Keratinocyte (primary cell): ENCODE data around the gene PTDSS2. TPM values are rescaled to one million over a fixed set of nuclear protein-coding genes. Genes with fewer than 3 reads are reported as not detected.

Experiments
- DNase-seq: peaks from one replicate; pipeline ENCODE4 v3.0.0-alpha.2; 2011; ENCODE audit warnings: low read depth, missing footprints, low spot score
- FAIRE-seq: peaks from 2 replicates; lab custom pipeline; 2011; peaks lifted over from hg19 to GRCh38; lab: Jason Lieb, UNC
- H2AFZ ChIP-seq: 2 replicates; pipeline ENCODE4 v1.6.0; 2012; ENCODE audit warnings: low read length, control low read depth, inconsistent platforms; ENCODE audit not compliant: control insufficient read depth
- H3K27ac ChIP-seq: 2 replicates; pipeline ENCODE4 v1.5.1; 2011; ENCODE audit warnings: low read length; ENCODE audit not compliant: control insufficient read depth, insufficient read depth
- H3K27me3 ChIP-seq: 3 replicates; pipeline ENCODE4 v1.6.0; 2011; ENCODE audit warnings: low read length; ENCODE audit not compliant: control insufficient read depth, insufficient read depth; ENCODE audit errors: extremely low read depth
- H3K36me3 ChIP-seq, 2 experiments: 2 replicates in 1 of 2; 3 replicates in 1 of 2; pipeline ENCODE4 v1.5.1; 2011; ENCODE audit warnings: low read length in 2 of 2, mild to moderate bottlenecking in 1 of 2; ENCODE audit not compliant: control insufficient read depth in 2 of 2, insufficient read depth in 2 of 2; ENCODE audit errors: extremely low read depth in 1 of 2
- H3K4me1 ChIP-seq: 3 replicates; pipeline ENCODE4 v1.5.1; 2011; ENCODE audit warnings: low read length; ENCODE audit not compliant: control insufficient read depth, insufficient read depth; ENCODE audit errors: extremely low read depth
- H3K4me2 ChIP-seq: 3 replicates; pipeline ENCODE4 v1.6.0; 2011; ENCODE audit warnings: low read depth, low read length; ENCODE audit not compliant: control insufficient read depth, insufficient read depth; ENCODE audit errors: extremely low read depth
- H3K4me3 ChIP-seq, 3 experiments: fragments of 200-600 bp in 1 of 3; sonication (generic) in 1 of 3; 2 replicates in 2 of 3; 3 replicates in 1 of 3; pipeline ENCODE4 v1.5.1; 2011 to 2016; ENCODE audit warnings: low read length in 3 of 3, mild to moderate bottlenecking in 3 of 3, control low read depth in 2 of 3, inconsistent platforms in 1 of 3, low read depth in 1 of 3, mixed read lengths in 1 of 3, mixed run types in 1 of 3, moderate library complexity in 1 of 3; ENCODE audit not compliant: control insufficient read depth in 2 of 3, insufficient read depth in 2 of 3; ENCODE audit errors: extremely low read depth in 1 of 3
- H3K79me2 ChIP-seq: 2 replicates; pipeline ENCODE4 v1.6.0; 2012; ENCODE audit warnings: low read length; ENCODE audit not compliant: control insufficient read depth, insufficient read depth
- H3K9ac ChIP-seq: 3 replicates; pipeline ENCODE4 v1.6.0; 2011; ENCODE audit warnings: low read length; ENCODE audit not compliant: control insufficient read depth, insufficient read depth; ENCODE audit errors: extremely low read depth
- H3K9me1 ChIP-seq: 3 replicates; pipeline ENCODE4 v1.6.0; 2011; ENCODE audit warnings: low read length; ENCODE audit not compliant: control insufficient read depth, insufficient read depth; ENCODE audit errors: extremely low read depth
- H3K9me3 ChIP-seq: 2 replicates; pipeline ENCODE4 v1.5.1; 2012; ENCODE audit warnings: low read depth, low read length; ENCODE audit not compliant: control insufficient read depth
- H4K20me1 ChIP-seq: 3 replicates; pipeline ENCODE4 v1.6.0; 2011; ENCODE audit warnings: low read length; ENCODE audit not compliant: control insufficient read depth, insufficient read depth; ENCODE audit errors: extremely low read depth
- CTCF ChIP-seq, 3 experiments: IDR thresholded peaks in 1 of 3; conservative IDR thresholded peaks in 1 of 3; optimal IDR thresholded peaks in 1 of 3; 2 replicates in 2 of 3; 3 replicates in 1 of 3; pipeline versions ENCODE3 to v1.5.1; 2011; ENCODE audit warnings: low read length in 3 of 3, mild to moderate bottlenecking in 3 of 3, moderate library complexity in 2 of 3, control low read depth in 1 of 3, inconsistent platforms in 1 of 3; ENCODE audit not compliant: insufficient read depth in 2 of 3; ENCODE audit errors: extremely low read depth in 1 of 3
- EZH2 ChIP-seq: IDR thresholded peaks from one replicate; pipeline ENCODE4 v1.6.1; 2012; ENCODE audit warnings: inconsistent platforms, mild to moderate bottlenecking, low read length, moderate library complexity
- dilution Hi-C: fragments of 300-500 bp; cut with MboI; formaldehyde crosslinking; loops from one replicate; pipeline ENCODE4 v1.7.0; 2020; ENCODE audit warnings: low sequenced_read_pairs; ENCODE audit not compliant: extremely low pct_ligation_motif_present
- polyA plus RNA-seq, 5 experiments: library from polyadenylated mRNA; depleted of rRNA in 3 of 5; stranded (reverse) in 3 of 5; stranded (forward) in 1 of 5; unstranded in 1 of 5; fragments of >200 nt; gene quantifications; 1 replicate in 1 of 5; 2 replicates in 3 of 5; 3 replicates in 1 of 5; pipeline versions ENCODE4 v1.2.1 to v1.2.3, GENCODE V29; 2011 to 2012; ENCODE audit warnings: missing spikeins in 2 of 5, low read depth in 1 of 5, low replicate concordance in 1 of 5

PTDSS2 gene
- polyA plus RNA-seq, 1 donor (not counting 4 experiments of a cell fraction or from before 2014, with no cell fraction given) = 21.6 TPM

- H3K27ac ChIP-seq = no peak overlapping the region
- H3K4me1 ChIP-seq = peaks cover 19% of the 10 kb centered on the region
- H3K79me2 ChIP-seq = peaks cover 31% of the 10 kb centered on the region
- peaks cover 17 to 27% of the 10 kb centered on the region in 2 experiments for H3K36me3 ChIP-seq
- dilution Hi-C loops = no loop called here
- no peak overlapping the region for H2AFZ ChIP-seq
- TF ChIP-seq EZH2 (no peak), CTCF (optimal IDR thresholded peaks at IDR 0.05 in 1 of 3, IDR thresholded peaks at IDR 0.05 in 1 of 3, conservative IDR thresholded peaks at IDR 0.05 in 1 of 3; ENCODE audit: extremely low read depth in 1 of 3, insufficient read depth in 2 of 3, low read length in 3 of 3) (no peak)
- DNase-seq = no peak
- H3K4me3 ChIP-seq = no peak overlapping the region
- H3K9me1 ChIP-seq = no peaks in the 10 kb centered on the region
- no peak for FAIRE-seq
- no peaks in the 10 kb centered on the region for H3K27me3 ChIP-seq
- no peak overlapping the region for H3K9ac ChIP-seq
- H4K20me1 ChIP-seq = peaks cover 22% of the 10 kb centered on the region
- no peaks in the 10 kb centered on the region for H3K9me3 ChIP-seq
- no peak overlapping the region for H3K4me2 ChIP-seq
Measured at GRCh38 chr11:531919-532526, 81.9 kb downstream of the PTDSS2 start.

- Histone ChIP-seq H3K4me1 (peaks cover 22% of the 10 kb centered on the region), H3K27ac (no peak overlapping the region), H2AFZ (no peak overlapping the region), H3K27me3 (no peaks in the 10 kb centered on the region), H3K9me1 (no peaks in the 10 kb centered on the region), H4K20me1 (peaks cover 22% of the 10 kb centered on the region), H3K9me3 (no peaks in the 10 kb centered on the region), H3K79me2 (peaks cover 31% of the 10 kb centered on the region), H3K4me3 (no peak overlapping the region), H3K9ac (no peak overlapping the region), H3K4me2 (no peak overlapping the region), H3K36me3 (peaks cover 17 to 27% of the 10 kb centered on the region in 2 experiments)
- FAIRE-seq (no peak), DNase-seq (no peak)
- dilution Hi-C loops = no loop called here
- no peak for TF ChIP-seq EZH2
- no peak for TF ChIP-seq CTCF (optimal IDR thresholded peaks at IDR 0.05 in 1 of 3, IDR thresholded peaks at IDR 0.05 in 1 of 3, conservative IDR thresholded peaks at IDR 0.05 in 1 of 3; ENCODE audit: extremely low read depth in 1 of 3, insufficient read depth in 2 of 3, low read length in 3 of 3)
Measured at GRCh38 chr11:532527-532985, 82.5 kb downstream of the PTDSS2 start.
